Vagina (tissue), 2 donors: ENCODE results near the gene SLC25A23.

Source experiments
- POLR2A ChIP-seq, 2 donors: fragments of 450-650 bp; IDR thresholded peaks; one replicate each; pipeline ENCODE4 v1.6.1; 2017; ENCODE audit warnings: antibody characterized with exemption in 2 of 2, mild to moderate bottlenecking in 2 of 2, moderate library complexity in 2 of 2
- TF ChIP-seq, protein P1 (sequence below), 3 experiments: fragments of 450-650 bp in 2 of 3; fragments of 200-600 bp in 1 of 3; sonication (generic) in 1 of 3; IDR thresholded peaks; one replicate each; pipeline ENCODE4 v1.5.1; 2017 to 2019; ENCODE audit warnings: antibody characterized with exemption in 3 of 3, mild to moderate bottlenecking in 2 of 3, moderate library complexity in 2 of 3

DNA sequence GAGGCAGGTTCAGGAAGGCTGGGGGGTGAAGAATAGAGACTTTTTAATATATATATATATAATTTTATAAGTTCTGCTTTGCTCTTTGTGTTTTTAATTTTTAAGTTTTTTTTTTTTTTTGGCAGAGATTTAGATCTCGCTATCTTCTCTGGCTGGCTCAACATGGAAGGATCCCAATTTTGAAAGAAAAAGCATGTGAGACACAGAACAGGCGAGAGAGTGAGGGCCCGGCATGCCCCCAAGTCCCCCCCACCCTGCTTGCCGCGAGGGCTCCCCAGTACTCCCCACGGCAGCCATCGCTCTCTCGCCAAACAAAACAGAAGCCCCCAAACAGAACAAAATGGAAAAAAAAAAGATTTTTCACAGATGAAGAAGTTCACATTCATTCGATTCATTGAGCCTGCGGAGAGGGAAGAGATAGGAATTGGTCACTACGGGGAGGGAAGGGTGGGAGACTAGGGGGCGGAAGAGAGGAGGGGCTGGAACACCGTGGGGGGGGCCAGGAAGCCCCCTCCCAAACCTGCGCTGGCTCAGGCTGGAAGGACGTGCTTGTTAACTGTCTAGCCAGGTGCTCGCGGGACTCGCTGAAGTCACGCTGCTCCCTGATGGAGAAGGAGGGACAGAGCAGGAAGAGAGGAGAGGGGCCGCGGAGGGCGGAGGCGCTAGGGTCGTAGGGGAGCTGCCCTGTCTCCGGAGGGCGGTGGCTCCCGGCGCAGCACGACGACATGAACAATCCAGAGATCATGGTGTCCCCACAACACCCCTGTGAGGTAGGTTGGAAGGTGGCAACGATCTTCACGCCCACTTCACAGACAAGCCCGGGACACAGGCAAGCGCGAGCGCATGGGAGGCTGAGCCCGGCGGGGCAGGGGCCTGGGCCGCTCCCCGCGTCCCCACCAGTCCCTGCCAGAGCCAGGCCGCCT is 45.6 kb downstream of the SLC25A23 start:
- TF ChIP-seq, protein P1, sequence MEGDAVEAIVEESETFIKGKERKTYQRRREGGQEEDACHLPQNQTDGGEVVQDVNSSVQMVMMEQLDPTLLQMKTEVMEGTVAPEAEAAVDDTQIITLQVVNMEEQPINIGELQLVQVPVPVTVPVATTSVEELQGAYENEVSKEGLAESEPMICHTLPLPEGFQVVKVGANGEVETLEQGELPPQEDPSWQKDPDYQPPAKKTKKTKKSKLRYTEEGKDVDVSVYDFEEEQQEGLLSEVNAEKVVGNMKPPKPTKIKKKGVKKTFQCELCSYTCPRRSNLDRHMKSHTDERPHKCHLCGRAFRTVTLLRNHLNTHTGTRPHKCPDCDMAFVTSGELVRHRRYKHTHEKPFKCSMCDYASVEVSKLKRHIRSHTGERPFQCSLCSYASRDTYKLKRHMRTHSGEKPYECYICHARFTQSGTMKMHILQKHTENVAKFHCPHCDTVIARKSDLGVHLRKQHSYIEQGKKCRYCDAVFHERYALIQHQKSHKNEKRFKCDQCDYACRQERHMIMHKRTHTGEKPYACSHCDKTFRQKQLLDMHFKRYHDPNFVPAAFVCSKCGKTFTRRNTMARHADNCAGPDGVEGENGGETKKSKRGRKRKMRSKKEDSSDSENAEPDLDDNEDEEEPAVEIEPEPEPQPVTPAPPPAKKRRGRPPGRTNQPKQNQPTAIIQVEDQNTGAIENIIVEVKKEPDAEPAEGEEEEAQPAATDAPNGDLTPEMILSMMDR (IDR thresholded peaks at IDR 0.05): no peak
- TF ChIP-seq POLR2A (IDR thresholded peaks at IDR 0.05): no peak
